GM21786 (cell line): ENCODE data around the gene POU4F1.

Source experiments
- ATAC-seq: cut with Tn5 transposase; IDR thresholded peaks from one replicate; pipeline ENCODE4 v1.9.1; 2021; ENCODE audit not compliant: unreplicated experiment

POU4F1 gene

GRCh38 chr13:78593652-78594455 lies 9.5 kb downstream of the POU4F1 start:
- no peak for ATAC-seq

- no peak for ATAC-seq
These were observed 10.2 kb downstream of the POU4F1 start for GRCh38 chr13:78593129-78593528.

GRCh38 chr13:78592584-78592983 lies 10.8 kb downstream of the POU4F1 start:
- no peak for ATAC-seq

- ATAC-seq: no peak
These were observed 14.1 kb downstream of the POU4F1 start for GRCh38 chr13:78589206-78589605.

- ATAC-seq: no peak
These were observed 16.0 kb downstream of the POU4F1 start for GRCh38 chr13:78587395-78587794.

- ATAC-seq: no peak
These were observed 16.6 kb downstream of the POU4F1 start for GRCh38 chr13:78586706-78587105.

GRCh38 chr13:78576261-78576660 lies 27.1 kb downstream of the POU4F1 start:
- ATAC-seq: no peak

GRCh38 chr13:78572459-78572858 lies 30.9 kb downstream of the POU4F1 start:
- ATAC-seq: no peak

GRCh38 chr13:78569029-78569428 lies 34.3 kb downstream of the POU4F1 start:
- ATAC-seq: no peak

GRCh38 chr13:78566631-78567030 lies 36.7 kb downstream of the POU4F1 start:
- ATAC-seq: no peak

- no peak for ATAC-seq
These were observed 41.0 kb downstream of the POU4F1 start for GRCh38 chr13:78562237-78562889.
